Activated gamma-delta T cell treated with Interleukin-2 at 50 U/mL for 16 hours (primary cell): ENCODE data around the gene PIN1.

Experiments used
- DNase-seq: peaks from one replicate; pipeline ENCODE4 v3.0.0-alpha.2; 2020

Gene PIN1

DNA sequence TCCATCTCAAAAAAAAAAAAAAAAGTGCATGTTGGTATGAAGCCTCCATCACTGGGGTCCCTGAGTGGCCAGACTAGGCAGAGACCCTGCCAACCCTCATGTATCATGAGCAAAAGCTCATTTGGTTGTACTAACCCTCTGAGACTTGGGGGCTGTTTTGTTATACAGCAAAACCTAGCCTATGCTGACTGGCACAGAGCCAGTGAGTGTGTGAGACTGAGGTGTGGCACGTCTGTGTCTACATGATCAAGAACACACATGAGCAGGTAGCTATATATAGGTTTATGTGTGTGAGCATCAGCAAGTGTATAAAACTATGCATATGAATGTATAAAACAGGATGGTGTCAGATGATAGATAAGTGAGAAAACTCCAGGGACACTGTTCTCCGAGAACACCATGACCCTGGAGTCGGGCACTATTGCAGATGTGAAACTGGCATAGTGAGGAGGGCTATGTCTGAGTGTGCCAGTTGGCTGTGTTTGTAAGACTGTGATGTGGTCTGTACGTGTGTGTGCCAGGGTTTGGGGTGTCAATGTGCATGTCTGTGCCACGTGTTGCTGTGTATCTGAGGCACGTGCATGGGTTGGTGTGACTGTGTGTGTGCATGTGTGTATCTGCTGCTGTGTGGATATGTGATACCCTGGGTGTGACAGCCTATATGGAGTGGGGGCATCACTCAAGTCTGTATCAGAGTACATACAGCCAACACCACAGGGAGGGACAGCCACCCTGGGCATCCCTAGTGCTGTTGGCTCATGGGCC, 56.7 kb downstream of the PIN1 start:
- DNase-seq: no peak
